Retinal pigment epithelial cell (primary cell): ENCODE results near the gene ANKS3.
A peak's percentile ranks its signal among the peaks of the same experiment; 100 is the strongest.

Source experiments
- DNase-seq: peaks from one replicate; pipeline ENCODE4 v3.0.0-alpha.2; 2010; ENCODE audit warnings: low read depth
- H3K4me3 ChIP-seq: 2 replicates; pipeline ENCODE4 v1.5.1; 2011; ENCODE audit warnings: mild to moderate bottlenecking, low read length, control low read depth, moderate library complexity
- TF ChIP-seq, protein P1 (sequence below): conservative IDR thresholded peaks from 2 replicates; pipeline ENCODE4 v1.5.1; 2011; ENCODE audit warnings: low read depth, low read length, control low read depth, inconsistent platforms

Gene ANKS3

DNA sequence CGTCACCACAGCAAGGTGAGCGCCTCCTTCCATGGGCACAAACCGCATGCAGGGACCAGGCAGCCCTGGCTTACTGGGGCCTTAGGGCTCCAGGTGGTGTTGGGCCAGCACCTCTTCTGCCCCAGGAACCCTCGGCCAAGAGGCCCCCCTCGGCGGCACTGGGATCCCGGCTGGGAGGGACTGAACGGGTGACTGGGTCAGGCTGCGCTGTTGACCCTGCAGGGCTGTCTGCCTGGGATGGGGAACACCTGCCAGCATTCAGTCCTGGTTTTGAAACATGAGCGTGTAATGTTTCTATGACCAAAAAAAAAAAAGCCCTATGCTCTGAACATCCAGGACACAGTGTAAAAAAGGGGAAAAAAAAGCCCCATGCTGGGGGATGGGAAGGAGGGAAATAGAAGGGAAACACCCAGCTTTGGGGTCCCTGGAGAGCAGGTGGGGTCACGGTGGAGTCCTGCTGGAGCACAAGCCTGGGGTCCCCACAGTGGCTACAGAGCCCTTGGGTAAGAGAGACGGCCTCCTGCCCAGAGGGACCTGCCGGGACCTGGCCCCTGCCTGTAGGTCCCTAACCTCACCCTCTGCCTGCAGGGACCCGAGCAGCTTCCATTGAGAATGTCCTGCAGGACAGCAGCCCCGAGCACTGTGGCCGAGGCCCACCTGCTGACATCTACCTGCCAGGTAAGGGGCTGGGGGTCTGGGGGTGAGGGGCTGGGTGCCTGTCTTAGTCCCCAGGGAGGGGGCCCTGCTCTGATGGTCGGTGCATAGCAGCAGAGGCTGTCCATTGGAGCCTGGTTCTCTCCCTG, 50.6 kb downstream of the ANKS3 start:
- no peak for DNase-seq
- TF ChIP-seq, protein P1, sequence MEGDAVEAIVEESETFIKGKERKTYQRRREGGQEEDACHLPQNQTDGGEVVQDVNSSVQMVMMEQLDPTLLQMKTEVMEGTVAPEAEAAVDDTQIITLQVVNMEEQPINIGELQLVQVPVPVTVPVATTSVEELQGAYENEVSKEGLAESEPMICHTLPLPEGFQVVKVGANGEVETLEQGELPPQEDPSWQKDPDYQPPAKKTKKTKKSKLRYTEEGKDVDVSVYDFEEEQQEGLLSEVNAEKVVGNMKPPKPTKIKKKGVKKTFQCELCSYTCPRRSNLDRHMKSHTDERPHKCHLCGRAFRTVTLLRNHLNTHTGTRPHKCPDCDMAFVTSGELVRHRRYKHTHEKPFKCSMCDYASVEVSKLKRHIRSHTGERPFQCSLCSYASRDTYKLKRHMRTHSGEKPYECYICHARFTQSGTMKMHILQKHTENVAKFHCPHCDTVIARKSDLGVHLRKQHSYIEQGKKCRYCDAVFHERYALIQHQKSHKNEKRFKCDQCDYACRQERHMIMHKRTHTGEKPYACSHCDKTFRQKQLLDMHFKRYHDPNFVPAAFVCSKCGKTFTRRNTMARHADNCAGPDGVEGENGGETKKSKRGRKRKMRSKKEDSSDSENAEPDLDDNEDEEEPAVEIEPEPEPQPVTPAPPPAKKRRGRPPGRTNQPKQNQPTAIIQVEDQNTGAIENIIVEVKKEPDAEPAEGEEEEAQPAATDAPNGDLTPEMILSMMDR = no peak

DNA sequence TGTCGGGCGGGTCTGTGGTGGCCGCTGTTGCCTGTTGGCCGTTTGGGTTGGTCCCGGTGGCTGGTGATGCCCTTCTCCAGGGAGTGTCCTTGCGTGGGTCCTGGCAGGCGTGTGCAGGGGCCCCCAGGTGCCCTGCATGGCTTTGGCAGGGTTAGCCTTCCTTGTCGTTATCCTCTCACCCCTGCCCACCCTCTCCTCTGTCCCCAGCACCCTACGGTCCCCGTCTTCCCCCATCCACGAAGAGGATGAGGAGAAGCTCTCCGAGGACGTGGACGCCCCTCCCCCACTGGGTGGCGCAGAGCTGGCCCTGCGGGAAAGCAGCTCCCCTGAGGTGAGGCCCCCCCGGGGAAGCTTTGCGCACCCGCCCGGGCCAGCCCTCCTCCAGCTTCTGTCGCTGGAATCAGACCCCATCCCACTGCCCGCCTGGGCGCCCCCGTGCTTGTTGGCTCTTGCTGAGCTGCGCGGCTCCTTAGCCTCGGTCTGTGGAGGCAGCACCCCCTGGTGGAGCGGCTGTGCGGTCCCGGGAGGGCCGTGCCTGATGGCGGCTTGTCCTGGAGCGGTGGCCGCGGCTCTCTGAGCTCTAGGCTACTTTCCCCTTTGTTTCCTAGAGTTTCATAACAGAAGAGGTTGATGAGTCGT, 51.3 kb downstream of the ANKS3 start:
- no peak overlapping the region for H3K4me3 ChIP-seq
- DNase-seq = no peak
- TF ChIP-seq, protein P1 = peak; percentile 66

More for the DNA sequence above, 50.6 kb downstream of the ANKS3 start:
- no peak overlapping the region for H3K4me3 ChIP-seq

DNA sequence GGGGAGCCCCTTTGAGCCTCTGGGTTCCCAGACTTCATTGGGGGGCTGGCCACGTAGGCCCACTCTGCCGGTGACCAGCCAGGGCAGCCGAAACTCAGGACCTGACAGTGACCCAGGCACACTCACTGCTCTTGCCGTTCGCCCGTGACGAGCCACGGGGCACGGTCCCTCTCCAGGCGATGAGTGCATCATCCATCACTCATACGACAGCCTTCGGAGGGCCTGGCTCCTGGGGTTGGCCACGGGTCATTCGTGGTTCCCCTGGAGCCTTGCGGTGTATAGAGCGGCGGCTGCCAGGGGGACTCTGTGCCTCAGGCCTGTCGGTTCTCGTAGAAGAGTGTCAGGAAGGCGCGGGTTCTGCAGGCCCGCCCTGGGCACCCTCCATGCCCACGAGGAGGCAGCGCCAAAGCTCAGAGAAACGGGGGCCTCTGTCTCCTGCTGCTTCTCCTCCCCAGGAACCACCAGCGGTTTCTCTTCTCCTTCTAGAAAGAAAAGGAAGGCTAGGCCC, 51.9 kb downstream of the ANKS3 start:
- no peak for DNase-seq
- TF ChIP-seq, protein P1 = no peak
- no peak overlapping the region for H3K4me3 ChIP-seq

DNA sequence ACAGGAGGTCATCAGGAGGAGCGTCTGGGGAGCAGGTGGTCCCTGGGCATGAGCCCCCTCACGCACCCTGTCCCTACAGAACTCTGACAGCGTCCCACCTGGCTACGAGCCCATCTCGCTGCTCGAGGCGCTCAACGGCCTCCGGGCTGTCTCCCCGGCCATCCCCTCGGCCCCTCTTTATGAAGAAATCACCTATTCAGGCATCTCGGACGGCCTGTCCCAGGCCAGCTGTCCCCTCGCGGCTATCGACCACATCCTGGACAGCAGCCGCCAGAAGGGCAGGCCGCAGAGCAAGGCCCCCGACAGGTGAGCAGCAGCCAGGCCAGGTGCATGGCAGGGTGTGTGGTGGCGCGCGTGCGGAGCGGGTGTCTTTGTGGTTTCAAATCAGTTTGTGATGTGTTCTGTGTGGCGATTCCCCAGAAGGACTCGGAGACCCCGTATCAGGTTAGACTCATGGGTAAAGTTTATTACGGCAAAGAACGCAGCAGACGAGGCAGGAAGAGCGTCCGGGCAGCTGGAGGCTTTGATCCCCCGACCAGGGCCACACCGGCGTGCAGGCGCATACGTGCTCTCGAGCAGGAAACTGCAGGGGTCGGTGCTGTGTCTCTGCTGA, 52.5 kb downstream of the ANKS3 start:
- H3K4me3 ChIP-seq = no peak overlapping the region
- DNase-seq = no peak
- TF ChIP-seq, protein P1 = no peak

DNA sequence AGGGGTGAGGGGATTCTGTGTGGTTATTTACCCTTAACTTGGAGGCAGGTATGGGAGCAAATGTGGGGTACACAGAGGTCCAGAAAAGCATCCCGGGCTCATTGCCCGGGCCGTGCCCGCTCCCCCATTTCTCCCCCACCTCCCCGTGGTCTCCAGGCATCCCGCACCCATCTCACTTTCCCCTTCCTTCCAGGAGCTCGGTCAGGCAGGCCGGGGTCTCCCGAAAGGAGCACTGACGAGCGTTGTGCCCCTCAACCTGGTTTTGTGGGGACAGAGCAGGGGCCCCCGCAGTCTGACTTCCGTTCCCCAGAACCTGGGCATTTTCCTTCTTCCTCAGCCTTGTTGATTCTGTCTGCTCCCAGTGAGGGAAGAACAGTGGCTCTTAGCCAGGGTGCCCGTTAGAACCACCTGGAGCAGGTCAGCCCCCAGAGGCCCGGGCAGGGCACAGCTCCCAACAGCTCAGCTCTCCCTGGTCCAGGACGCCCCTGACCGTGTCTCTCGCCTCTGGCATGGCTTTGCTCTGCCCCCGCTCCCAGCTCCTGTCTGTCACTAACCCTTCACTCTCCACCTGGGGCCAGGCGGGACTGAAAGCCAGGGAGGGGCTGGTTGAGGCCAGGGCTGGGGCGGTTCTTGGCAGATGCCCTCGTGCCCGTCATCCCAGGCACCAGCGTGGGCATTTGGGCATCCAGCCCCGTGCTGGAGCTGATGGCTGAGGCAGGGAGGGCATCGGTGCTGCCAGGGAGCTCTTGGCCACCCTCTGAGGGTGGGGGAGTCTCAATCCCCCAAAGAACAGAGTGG, 53.2 kb downstream of the ANKS3 start:
- no peak overlapping the region for H3K4me3 ChIP-seq
- DNase-seq = no peak
- TF ChIP-seq, protein P1 = no peak

DNA sequence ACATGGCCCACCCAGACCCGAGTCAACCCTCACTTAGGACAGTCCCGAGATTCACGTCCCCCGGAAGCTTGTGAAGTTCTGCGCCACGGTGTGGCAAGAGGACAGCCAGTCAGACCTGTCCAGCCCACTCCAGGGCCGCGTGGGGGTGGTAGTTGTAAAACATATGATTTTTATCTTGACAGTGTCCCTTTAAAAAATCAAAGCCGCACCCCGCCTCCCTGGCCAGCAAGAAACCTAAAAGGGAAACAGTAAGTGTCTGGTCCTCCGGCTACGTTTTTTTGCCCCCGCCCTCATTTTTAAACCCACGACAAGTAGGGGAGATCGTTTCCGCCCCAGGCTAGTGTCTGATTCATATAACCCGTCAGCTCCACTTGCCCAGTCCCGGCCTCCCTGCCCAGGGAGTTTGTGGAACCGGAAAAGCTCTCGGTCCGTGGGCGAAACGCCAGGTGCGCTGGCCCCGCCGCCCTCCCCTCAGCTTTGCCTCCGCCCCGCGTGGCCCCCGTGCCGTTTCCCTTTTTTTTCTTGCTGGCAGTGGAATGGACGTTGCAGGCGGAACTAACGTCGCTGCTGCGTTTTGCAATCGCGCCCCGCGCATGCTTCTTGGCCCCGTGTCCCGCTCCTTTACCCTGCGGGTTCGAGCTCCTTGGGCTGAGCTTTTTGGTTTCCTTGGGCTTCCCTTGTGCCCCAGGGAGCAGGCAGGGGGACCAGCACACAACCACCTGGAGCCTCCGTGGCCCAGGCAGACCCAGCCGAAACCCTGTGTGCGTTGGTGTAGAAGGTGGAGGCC, 54.0 kb downstream of the ANKS3 start:
- DNase-seq = no peak
- TF ChIP-seq, protein P1 = no peak
- no peak overlapping the region for H3K4me3 ChIP-seq
